ENCODE data around the gene TRABD2B.

GRCh38 chr1:47908258-47908657 is 88.9 kb downstream of the TRABD2B start:
- no peak for TF ChIP-seq POLR2A (IDR thresholded peaks at IDR 0.05)
- no peak for TF ChIP-seq CTCF (IDR thresholded peaks at IDR 0.05)

Measured in lower leg skin (tissue), 3 donors.